Measurements from ENCODE around the gene LMBR1.
"Not testable (repeated sequence)": the region's sequence is repeated elsewhere in the genome, so short reads cannot be mapped to it uniquely, and the experiment has no call there.

Gene LMBR1

DNA sequence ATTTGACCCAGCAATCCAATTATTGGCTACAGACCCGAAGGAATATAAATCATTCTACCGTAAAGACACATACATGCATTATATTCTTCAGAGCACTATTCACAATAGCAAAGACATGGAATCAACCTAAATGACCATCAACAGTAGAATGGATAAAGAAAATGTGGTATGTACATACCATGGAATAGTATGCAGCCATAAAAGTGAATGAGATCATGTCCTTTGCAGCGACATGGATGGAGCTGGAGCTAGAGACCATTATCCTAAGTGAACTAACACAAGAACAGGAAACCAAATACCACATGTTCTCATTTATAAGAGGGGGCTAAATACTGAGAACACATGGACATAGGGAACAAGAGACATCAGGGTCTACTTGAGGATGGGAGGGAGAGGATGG, 44.0 kb downstream of the LMBR1 start:
- H3K4me3 ChIP-seq (ENCODE audit: low read depth, low read length), result no peak overlapping the region

DNA sequence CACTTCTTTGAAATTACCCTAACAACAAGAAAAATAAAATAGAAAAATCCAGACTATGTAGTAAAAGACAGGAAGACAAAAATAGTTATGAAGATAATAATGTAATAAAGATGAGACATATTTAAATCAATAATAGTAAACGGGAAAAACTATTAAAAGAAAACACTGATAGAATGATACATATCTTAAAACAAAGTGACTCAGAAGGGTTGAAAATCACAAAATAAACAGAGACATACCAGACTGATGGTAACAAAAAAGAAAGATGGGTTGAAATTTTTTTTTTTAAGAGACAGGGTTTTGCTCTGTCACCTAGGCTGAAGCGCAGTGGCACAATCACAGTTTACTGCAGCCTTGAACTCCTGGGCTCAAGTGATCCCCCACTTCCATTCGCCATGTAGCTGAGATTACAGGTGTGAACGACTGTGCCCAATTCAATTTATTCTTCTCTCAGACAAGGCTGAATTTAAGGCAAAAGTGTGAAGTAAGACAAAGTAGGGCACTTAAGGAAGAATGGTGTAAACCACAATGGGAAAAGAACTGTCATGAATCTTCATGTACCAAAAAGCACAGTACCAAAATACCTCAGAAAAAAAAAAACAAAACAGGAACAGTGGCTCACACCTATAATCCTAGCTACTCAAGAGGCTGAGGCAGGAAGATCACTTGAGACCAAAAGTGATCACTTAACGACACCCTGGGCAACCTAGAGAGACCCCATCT, 47.4 kb downstream of the LMBR1 start:
- H3K4me3 ChIP-seq (ENCODE audit: low read depth, low read length), result no peak overlapping the region

DNA sequence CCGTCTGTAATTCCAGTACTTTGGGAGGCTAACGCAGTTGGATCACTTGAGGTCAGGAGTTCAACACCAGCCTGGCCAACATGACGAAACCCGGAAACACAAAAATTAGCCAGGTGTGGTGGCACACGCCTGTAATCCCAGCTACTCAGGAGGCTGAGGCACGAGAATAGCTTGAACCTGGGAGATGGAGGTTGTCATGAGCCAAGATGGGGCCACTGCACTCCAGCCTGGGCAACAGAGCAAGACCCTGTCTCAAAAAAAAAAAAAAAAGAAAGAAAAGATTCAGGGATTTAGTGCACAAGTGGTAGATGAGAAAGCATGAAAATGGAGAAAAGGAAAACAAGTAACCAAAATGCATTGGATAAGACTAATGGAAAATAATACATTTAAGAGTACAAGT, 49.4 kb downstream of the LMBR1 start:
- not testable (repeated sequence) for H3K4me3 ChIP-seq (ENCODE audit: low read depth, low read length)

DNA sequence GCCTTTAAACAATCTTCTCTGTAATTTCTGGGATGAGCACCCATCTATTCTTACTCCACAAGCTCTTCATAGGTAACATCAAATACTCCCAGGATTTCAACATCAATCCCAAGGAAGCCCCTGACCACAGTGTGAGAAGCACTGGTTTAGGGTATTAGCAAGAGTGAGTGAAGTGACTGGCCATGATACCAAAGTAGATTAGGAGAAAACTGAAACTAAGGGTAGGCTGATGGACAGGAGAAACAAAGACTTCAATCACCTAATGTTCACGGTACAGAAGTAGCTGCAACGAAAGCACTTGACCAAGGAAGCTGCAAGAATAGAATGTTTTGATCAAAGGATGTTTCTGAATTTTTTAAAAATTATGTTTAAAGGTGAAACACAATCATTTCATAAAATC, 49.8 kb downstream of the LMBR1 start:
- H3K4me3 ChIP-seq (ENCODE audit: low read depth, low read length), result no peak overlapping the region

DNA sequence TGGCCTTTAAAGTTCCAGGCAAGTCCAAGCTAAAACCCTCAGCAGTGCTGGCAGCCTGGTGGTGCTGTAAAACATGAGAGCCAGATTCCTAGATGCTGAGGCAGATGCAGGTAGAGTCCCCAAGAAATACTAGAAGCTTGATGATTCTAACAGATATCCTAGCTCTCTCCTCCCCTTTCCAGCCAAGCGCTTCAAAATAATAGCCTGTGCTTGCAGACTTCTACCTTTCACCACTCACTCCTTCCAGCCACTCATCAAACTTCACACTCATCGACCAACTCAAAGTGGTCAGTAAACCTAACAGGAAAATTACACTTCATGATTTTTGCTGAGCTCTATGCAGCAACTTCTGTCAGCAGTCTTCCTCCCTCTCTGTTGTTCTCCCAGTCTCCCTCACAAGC, 50.2 kb downstream of the LMBR1 start:
- no peak overlapping the region for H3K4me3 ChIP-seq (ENCODE audit: low read depth, low read length)

DNA sequence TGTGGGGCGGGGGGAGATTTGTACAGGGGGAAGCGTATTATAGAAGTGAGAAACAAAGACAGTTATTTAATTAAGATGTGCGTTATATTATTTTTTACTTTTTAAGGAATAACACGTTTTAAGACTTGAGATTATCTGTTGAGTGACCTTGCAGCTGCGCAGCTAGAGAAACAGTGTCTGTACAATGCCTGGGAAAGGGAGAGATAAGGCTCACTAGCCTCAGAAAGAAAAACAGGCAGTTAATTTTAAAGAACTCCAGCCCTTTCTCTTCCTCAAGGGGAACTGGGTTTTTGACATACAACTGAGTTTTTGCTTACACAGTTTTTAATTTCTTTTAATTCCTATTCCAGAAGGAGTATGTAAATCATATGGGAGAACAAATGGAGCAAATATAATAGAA, 50.7 kb downstream of the LMBR1 start:
- H3K4me3 ChIP-seq (ENCODE audit: low read depth, low read length), result no peak overlapping the region

DNA sequence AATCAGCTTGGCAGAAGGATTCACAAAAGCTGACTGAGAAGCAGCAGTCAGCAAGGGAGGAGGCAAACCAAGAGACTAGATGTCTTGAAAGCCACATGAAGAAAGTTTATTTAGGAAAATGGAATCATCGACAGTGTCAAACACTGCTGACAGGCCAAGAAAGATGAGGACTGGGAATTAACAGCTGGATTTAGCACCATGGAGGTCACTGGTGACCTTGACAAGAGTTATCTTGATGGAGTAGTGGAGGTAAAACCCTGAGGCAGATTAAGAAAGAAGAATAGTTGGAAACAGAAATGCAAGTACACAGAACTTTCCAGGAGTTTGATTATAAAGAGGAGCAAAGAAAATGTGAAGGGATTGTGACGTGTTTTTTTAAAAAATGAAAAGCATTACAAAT, 51.5 kb downstream of the LMBR1 start:
- H3K4me3 ChIP-seq (ENCODE audit: low read depth, low read length), result no peak overlapping the region

DNA sequence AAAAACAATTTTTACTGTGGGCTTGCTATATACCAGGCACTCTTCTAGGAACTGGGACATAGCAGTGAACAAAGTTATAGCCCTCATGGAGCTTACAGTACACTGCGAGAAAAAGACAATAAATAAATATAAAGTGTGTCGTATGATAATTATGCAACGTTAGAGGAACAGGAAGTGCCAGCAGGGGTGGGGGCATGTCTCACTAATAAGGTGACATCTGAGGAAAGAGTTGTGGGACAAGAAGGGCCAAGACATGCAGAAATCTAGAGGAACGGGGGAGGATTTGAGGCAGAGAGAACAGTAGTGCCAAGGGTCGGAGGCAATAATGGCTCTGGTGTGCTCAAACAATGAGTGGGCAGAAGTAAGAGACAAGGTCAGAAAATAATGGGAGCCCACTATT, 52.8 kb downstream of the LMBR1 start:
- no peak overlapping the region for H3K4me3 ChIP-seq (ENCODE audit: low read depth, low read length)

DNA sequence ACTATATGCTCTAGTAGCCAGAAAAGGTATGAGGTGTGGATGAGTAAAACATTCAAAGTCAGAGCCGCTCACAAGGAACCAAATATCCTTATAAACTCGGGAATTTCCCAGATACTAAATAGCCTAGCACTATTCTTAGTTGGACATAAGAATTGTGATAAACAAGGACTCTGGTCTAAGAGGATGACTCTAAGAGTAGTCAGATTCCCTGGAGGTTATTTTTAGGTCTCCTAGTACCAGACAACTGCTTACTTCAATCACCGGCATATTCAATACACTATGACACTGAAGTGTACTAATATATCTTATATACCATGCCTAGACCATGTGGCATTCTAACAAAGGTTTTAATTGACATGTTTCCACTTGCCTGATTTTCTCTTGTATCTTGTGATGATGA, 56.5 kb downstream of the LMBR1 start:
- no peak overlapping the region for H3K4me3 ChIP-seq (ENCODE audit: low read depth, low read length)

DNA sequence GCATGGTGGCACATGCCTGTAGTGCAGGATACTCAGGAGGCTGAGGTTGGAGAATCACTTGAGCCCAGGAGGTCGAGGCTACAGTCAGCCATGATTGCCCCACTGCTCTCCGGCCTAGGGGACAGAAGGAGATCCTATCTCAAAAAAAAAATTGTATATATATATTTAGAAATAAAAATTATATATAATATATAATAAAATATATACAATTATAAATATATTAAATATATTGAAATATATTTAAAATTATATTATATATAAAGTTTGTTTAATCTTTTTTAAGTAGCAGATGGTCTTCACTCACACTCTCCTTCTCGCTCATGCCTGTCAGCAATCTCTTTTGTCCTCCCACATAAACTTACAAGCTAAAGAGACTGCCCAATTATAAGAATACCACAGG, 58.5 kb downstream of the LMBR1 start:
- H3K4me3 ChIP-seq (ENCODE audit: low read depth, low read length), result no peak overlapping the region

DNA sequence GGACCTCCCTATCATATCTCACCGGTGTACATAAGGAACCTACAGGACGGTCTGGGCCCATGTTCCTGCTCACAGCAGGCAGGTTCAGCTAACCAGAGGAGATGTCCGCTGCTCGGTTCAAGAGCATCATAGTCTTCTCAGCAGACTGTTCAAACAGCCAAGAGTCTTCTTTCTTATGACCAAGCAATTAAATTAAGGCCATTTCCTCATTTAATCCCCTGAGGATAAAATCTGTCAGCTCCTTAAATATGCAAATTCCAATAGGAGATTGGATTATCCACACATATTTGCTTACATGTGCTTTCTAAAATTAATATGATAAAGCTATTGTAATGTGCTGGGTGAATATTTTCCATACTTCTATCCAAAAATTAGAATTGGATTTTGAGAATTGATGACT, 59.7 kb downstream of the LMBR1 start:
- no peak overlapping the region for H3K4me3 ChIP-seq (ENCODE audit: low read depth, low read length)

DNA sequence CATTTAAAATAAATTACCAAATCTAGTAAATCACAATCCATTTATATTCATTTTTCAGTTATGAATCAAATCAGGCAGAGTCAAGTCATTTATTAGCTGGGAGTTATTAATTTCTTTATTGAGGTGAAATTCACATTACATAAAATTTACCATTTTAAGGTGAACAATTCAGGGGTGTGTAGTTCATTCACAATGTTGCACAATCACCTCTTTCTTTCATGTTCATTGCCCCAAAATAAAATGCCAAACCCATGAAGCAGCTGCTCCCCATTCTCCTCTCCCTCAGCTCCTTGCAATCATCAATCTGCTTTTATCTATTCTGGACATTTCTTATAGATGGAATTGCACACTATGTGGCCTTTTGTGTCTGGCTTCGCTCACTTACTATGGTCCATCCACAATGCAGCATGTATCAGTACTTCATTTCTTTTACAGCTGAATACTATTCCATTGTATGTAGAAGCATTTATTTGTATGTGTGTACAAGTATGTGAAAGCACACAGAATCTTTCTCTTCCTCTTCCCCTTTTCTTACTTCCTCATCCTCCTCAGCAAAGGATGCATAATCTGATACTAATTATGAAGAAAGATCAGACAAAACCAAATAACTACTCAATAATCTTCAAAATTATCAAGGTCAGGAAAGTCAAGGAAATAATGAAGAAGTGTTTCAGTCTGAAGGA, 60.6 kb downstream of the LMBR1 start:
- H3K4me3 ChIP-seq (ENCODE audit: low read depth, low read length), result no peak overlapping the region

DNA sequence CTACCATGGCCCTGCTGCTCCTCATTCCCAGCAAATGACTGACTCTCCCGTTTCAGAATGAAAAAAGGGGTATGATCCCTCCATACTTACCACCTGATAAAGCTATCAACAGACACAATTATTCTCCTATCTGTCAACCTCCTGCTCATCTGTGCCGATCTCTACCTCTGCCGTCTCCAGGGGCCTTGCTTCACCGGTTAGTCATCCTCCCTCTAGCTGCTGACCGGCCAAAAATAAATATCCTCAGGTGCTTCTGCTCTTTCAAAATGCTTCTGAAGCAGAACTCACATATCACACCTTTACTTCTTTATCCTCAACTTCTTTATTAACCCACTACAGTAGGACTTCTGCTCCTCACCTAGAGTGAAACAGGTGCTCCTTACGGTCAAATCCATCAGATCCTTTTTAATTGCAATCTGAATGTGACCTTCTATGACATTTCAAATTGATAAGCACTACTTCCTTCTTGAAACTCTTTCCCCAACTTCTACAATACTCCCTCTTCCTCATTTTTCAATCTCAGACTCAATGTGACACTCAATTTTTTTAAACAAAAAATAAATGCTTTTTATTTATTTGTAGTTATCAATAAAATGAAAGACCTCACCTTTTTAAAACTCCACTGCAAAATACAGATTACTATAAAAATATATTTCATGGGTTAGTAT, 63.2 kb downstream of the LMBR1 start:
- no peak overlapping the region for H3K4me3 ChIP-seq (ENCODE audit: low read depth, low read length)

DNA sequence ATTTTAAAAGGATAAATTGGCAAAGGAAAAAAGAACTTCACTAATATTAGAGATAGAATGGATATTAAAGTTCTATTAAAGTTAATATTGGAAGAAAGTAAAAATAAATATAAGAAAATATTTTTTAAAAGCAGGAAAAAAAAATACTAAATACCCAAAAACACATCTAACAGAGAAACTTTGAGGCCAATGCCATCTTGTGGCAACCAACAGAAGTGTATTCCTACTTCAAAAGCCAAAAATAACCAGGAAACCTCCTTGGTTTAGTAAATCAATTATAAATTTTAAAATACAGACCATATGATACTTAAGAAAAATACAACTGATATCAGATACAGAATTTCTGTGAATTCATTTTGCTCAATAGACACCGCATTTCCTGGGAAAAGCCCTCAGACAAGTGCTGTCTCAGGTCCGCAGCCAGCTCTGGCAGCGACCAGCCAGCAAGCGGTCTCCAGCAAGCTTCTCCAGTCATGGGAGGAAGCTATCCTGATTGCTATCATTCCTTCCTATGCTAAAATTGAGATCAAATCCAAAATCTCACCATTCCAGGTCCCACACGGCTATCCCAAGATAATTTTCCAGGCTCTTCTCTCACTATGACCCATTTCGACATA, 65.3 kb downstream of the LMBR1 start:
- no peak overlapping the region for H3K4me3 ChIP-seq (ENCODE audit: low read depth, low read length)

DNA sequence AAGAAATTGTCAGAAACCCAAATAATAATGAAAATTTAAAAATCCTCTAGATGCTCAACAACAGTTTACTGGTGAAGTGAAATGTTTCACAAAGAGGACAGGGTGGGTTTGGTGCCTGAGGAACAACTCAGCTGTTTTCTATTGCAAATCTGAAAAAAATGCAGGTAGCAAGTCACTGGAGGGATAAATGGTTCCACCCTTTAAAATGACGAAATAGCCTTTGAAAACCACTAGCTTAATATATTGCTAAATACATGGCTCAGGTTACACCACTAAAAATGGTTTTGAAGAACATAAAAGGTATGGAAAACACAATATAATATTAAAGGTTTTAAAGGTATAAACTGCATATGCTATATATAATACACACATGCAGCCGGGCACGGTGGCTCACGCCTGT, 69.5 kb downstream of the LMBR1 start:
- no peak overlapping the region for H3K4me3 ChIP-seq (ENCODE audit: low read depth, low read length)

DNA sequence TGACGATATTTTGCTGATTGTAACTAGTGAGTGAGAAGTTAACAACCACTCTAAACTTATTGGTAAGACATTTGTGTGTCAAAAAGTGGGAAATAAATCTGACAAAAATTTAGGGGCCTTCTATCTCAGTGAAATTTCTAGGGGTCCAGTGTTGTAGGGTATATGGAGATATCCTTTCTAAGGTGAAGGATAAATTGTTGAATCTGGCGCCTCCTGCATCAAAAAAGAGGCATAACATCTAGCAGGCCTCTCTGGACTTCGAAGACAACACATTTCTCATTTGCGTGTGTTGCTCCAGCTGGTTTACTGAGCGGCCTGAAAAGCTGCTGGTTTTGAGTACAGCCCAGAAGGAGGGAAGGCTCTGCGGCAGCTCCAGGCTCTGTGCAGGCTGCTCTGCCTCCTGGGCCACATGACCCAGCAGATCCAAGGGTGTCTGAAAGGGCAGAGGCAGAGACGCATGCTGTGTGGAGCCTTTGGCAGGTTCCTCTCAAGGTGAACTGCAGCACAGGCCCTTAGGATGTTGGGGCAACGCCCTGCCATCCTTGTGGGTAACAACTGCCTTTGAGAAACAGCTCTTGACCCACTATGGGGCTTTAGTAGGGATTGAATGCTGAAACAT, 72.4 kb downstream of the LMBR1 start:
- no peak overlapping the region for H3K4me3 ChIP-seq (ENCODE audit: low read depth, low read length)

DNA sequence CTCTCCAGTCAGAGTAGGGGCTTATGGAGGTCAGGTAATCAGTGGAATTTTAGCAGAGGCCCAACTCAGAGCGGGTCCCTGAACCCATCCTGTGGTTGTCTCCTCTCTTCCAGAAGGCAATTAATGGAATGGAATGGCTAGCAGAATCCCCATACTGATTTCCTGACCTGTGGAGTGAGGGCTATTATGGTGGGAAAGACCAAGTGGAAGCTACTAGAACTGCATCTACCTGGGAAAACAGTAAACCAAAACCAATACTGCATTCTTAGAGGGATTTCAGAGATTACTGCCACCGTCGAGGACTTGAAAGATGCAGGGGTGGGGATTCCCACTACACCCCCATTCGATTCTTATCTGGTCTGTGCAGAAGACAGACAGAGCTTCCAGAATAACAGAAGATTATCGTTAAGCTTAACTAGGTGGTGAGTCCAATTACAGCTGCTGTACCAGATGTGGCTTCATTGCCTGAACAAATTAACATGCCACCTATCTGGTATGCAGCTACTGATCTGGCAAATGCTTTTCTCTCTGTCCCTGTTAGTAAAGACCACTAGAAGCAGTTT, 73.2 kb downstream of the LMBR1 start:
- H3K4me3 ChIP-seq (ENCODE audit: low read depth, low read length), result no peak overlapping the region

DNA sequence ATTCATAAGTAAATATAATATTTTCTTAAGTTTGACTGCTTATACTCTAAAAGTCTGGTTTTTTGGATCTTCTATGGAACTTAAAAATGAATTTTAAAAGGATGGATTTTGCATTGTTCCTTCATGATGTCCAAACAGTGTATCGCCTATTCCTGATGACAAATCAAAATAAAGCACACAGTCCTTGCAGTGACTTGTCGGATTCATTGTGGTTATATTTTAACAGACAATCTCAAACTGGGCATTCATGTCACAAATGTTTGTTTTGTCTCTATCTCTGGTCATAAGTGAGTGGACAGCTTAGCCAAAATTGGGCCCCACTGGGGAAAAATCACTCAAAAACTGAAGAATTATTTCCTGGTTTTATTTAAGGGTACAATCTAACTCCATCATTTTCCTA, 74.8 kb downstream of the LMBR1 start:
- H3K4me3 ChIP-seq (ENCODE audit: low read depth, low read length), result no peak overlapping the region

DNA sequence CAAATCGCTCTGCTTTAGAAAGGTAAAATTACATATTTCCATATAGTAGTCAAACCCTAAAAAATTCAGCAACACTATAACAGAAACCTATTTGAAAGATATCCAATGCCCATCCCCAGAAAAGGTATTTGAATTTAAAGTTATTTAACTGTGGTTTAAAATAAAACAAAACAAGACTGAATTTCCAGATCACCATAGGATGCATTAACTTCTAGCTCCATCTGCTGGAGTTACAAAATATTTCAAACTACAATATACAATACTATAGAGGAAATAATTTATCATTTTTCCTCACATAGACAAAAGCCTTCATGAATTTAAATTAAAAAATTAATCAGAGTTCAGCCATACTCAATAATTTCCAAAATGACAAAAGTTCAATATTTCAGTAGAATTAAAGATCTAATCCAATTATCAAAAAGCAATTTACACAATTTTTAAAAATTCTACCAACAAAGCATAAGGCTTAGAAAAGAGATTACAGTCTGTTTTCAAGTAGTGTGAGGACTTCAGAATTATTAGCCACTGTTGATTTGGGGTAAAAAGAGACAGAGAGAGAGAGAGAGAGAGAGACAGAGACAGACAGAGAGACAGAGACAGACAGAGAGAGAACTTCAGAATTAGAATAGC, 75.9 kb downstream of the LMBR1 start:
- no peak overlapping the region for H3K4me3 ChIP-seq (ENCODE audit: low read depth, low read length)

DNA sequence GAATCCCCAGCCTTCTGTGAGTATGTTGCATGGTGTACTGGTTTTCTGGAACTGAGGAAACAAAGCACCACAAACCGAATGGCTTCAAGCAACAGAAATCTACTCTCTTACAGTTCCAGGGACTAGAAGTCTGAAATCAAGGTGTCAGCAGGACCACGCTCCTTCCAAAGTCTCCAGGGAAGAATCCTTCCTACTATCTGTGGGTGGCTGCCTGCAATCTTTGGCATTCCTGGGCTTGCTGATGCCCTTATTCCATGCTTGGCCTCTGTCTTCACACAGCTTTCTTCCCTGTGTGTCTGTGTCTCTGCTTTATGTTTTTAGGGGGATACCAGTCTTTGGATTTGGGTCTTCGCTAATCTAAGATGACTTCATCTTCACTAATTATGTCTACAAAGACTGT, 81.3 kb downstream of the LMBR1 start:
- no peak overlapping the region for H3K4me3 ChIP-seq (ENCODE audit: low read depth, low read length)

DNA sequence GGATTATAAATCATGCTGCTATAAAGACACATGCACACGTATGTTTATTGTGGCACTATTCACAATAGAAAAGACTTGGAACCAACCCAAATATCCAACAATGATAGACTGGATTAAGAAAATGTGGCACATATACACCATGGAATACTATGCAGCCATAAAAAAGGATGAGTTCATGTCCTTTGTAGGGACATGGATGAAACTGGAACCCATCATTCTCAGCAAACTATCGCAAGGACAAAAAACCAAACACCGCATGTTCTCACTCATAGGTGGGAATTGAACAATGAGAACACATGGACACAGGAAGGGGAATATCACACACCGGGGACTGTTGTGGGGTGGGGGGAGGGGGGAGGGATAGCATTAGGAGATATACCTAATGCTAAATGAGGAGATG, 89.3 kb downstream of the LMBR1 start:
- H3K4me3 ChIP-seq (ENCODE audit: low read depth, low read length), result not testable (repeated sequence)
